ENCODE data around the gene MGAT1. TPM values are rescaled to one million over a fixed set of nuclear protein-coding genes. Genes with fewer than 3 reads are reported as not detected.
"Not testable (repeated sequence)": the region's sequence is repeated elsewhere in the genome, so short reads cannot be mapped to it uniquely, and the experiment has no call there.

Gene MGAT1
- polyA plus RNA-seq, 4 donors = 68.5 to 94.9 (median 78.4) TPM

DNA sequence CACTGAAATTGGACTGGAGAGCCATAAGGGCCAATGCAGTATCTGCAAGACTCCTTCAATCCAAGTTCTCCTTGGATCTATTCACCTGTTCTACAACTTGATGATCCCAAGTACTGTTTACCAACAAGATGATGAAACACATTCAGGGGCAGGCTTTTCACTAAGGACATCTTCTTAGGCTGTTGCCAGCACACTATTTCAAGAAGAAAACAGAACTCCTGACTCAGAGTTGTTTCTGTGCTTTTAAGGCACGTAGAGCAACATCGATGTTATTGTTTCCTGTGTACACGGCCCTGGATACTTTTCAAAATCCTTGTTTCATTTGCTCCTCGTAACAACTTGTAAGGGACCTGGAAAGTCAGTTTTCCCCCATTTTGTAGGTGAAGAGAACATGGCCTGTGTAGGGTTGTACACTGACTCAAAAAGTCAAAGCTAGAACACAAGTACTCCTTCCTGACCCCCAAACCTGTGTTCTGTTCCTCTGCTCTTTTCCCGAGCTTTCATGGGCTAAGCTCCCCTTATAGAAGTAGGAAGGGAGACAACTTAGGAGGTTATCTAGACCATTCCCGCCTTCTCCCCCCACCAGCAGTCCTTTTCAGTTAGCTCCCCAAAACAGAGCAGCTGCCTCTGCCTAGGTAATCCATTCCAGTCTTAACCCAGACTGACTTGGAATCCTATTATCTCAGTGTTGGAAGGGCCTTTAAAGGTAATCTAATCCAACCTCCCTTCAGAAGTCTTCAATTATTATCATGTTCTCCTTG is 5.2 kb upstream of the MGAT1 start:
- no peak for DNase-seq (ENCODE audit: low read depth in 4 of 4, low spot score in 3 of 4)

DNA sequence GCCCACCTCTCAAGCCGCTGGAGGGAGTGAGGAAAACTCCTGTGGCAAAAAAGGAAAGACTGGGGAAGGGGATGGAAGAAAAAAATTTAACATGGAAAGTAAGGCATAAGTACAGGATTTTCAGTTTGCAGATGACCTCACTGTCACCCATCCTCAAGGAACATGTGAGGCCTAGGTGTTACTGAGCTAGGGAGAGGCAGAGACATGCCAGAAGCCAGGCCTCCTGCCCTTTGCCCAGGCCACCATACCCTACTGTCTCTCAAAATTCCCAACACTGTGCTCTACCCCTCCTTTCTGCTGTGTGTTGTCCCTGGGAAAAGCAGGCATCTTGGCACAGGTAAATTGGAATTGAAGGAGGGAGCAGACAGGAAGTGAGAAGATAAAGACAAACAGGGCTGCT is 4.4 kb upstream of the MGAT1 start:
- DNase-seq (ENCODE audit: low read depth in 4 of 4, low spot score in 3 of 4) = no peak

DNA sequence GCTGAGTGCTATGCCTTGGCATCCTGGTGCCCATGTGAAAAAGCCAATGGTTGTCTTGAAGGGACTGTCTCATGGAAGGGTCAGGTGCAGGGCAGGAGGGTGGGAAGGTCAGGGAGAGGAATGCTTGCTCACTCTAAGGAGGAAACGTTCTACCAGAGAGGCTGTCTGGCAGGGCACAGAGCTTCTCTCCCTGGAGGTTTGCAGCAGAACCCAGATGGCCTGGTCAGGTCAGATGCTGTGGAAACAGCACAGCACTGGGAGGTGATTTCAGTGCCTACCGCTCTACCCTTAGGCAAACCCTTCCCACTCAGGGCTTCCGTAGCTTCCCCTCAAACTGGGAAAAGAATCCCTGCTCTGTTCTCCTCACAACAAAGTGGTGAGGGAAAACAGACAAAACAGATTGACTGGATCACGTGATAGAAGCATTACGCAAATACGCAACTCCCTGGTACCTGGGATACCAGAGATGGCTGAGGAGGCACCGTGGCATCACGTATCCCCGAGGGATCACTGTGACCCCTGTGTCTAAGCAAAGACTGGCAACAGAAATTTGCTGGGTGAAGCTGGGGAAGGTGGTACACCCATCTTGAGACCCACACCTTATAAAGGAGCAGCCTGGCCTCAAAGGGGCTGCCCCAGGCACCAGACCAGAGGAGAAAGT is 3.9 kb upstream of the MGAT1 start:
- DNase-seq (ENCODE audit: low read depth in 4 of 4, low spot score in 3 of 4) = no peak

DNA sequence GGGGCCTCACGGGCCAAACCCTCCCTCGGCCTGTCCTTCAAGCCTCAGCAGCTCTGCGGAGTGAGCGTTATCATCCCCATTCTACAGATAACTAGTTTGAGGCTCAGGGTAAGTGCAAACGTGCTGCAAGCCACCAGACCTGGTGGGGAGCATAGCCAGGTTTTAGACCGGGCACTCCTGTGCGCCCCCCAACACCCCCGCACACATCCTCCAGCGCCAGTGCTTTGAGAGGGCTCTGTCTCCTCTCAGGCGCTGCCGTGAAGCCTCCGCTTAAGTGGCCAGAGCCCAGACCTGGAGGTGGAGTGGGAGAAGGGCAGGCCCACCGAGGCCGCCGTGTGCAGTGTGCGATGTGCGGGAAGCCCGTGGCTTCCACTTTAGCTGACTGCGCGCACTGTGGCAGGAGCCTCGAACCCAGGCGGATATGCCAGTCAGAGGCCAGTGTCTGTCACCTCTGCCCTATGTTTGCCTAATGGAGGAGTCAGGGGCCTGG is 1.6 kb upstream of the MGAT1 start:
- no peak for DNase-seq (ENCODE audit: low read depth in 4 of 4, low spot score in 3 of 4)

DNA sequence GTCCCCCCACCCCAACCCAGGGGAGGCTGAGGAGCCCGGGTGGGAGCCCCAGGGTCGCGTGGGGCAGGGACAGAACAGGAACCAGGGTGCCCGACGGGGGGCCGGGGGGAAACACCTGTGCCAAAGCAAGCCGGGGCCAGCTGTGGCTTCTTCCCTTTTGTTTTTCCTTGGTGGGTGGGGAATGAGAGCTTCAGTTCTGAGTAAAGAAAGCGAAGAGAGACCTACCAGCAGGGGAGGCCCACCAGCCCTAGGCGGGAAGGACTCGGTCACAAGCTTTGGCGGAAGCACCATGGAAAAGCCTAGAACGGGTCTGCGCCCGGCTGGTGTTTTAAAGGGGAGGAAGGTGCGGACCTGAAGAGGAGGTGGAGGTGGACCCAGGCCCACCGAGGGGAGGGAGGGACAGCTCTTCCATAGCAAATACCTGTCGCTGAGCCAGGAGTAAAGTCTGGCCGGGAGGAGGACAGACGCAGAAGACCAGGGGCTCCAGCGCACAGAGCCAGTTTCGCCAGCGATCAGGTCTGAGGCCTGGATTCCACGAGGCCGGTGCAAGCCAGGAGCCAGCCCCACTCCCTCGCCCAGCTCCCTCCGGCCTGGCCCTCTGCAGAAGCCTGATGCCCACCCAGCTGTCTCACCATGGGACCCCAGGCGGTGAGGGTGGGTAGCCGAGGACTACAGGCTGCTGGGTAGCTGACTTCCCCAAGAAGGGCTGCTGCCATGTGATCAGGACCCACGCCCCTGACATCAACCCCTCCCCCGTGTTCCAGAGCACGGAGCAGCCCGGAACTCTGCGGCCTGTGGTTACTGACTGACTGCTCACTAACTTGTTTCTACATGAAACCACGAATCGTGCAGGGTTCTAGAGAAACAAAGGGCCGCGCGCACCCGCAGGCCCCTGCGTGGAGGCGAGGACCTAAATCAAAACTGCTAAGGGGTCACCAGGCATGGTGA is 849 bp upstream of the MGAT1 start:
- no peak for DNase-seq (ENCODE audit: low read depth in 4 of 4, low spot score in 3 of 4)

DNA sequence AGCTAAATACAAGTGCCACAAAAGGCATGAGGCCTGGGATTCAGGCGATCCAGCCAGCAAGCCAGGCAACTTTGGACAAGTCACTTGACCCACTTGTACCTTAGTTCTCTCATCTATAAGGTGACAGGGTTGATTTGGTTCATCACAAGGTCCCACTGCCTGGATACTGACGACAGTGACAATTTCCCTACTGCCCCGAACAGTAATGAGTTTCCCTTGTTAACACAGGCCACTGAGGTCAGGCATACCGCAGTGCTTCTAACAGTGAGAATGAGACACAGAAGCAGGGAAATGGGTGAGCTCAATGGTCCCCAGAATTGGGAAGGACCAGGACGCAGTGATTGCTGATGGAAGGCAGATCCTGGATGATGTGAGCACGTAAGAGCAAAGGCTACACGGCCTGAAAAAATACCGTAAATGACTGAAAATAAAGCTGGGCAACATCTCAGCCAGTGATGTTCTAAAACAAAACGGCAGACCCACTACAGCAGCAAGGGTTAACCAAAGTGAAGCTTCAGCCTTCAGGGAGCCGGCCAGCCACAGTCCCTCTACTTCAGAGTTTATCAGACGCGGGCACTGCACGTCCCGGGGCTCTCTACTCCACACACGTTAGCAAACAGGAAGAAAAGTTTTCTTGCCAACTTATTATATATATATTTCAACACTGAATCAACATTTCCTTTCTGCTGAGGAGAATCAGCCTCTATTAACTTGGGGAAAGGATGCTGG is 846 bp downstream of the MGAT1 start:
- no peak for DNase-seq (ENCODE audit: low read depth in 4 of 4, low spot score in 3 of 4)

DNA sequence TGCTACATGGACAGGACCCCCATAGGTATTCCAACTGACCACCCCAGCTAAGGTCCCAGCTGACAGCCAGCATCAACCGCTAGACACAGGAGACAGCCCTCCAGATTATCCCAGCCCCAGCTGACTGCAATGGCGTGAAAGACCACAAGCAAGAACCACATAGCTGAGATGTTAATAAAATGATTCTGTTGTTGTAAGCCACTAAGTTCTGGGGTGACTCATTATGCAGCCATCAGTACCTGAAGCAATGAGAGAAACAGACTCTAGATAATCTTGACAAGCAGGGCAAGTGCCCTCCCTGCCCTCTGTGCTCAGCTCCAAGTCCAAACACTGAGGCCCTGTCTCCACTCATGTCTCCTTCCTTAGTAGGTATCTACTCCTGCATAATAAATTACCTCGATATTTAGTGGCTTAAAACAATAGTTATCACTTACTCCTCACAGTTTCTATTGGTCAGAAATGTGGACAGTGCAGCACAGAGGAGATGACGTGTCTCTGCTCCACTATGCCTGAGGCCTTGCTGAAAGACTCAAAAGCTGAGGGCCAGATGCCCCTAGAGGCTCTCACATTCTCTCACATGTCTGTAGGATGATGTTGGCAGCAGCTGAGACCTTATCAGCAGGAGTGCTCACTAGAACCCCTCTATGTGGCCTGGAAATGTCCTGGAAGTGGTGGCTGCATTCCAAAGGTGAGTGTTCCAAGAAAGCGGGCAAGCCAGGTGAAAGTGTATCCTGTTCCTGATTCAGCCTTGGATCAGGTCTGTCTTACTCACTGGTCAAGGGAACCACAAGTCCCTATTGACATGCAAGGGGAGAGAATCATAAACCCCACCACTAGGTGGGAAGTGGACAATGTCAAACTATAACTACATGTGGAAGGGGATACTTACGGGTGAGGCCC is 2.5 kb downstream of the MGAT1 start:
- no peak for DNase-seq (ENCODE audit: low read depth in 4 of 4, low spot score in 3 of 4)

DNA sequence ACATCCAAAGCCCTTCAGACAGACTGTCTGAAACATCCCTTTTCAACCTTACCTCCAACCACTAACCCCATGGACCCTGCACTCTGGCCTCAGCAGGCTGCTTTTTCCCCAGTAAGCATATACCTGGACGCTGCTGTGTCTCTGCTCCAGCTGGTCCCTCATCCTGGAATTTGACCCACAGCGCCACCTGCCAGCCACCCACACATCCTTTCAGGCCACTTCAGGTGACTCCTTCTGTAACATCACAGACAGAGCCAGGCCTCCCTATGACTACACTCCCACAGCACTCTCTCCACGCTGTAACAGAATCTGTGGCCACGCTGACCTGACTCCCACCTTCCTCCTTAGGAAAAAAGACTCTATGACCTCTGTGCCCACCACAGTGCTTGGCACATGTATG is 3.4 kb downstream of the MGAT1 start:
- DNase-seq (ENCODE audit: low read depth in 4 of 4, low spot score in 3 of 4) = no peak

DNA sequence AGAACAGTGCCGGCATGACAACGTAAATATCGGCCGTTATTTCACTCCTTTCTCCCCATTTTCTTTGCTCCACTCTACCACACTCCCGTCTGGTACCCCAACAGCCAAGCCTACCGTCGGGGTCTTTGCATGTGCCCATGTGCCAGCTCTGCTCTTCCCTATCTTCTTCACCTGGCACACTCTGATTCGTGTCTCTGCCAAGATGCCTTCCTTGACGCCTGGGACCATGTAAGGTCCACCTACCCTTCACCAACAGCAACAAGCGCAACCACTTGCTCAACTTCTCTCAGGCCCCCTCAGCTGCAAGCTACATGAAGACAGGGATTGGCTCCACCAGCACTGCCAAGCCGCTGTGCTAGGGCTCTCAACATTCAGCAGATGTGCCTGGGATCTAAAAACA is 4.4 kb downstream of the MGAT1 start:
- no peak for DNase-seq (ENCODE audit: low read depth in 4 of 4, low spot score in 3 of 4)

DNA sequence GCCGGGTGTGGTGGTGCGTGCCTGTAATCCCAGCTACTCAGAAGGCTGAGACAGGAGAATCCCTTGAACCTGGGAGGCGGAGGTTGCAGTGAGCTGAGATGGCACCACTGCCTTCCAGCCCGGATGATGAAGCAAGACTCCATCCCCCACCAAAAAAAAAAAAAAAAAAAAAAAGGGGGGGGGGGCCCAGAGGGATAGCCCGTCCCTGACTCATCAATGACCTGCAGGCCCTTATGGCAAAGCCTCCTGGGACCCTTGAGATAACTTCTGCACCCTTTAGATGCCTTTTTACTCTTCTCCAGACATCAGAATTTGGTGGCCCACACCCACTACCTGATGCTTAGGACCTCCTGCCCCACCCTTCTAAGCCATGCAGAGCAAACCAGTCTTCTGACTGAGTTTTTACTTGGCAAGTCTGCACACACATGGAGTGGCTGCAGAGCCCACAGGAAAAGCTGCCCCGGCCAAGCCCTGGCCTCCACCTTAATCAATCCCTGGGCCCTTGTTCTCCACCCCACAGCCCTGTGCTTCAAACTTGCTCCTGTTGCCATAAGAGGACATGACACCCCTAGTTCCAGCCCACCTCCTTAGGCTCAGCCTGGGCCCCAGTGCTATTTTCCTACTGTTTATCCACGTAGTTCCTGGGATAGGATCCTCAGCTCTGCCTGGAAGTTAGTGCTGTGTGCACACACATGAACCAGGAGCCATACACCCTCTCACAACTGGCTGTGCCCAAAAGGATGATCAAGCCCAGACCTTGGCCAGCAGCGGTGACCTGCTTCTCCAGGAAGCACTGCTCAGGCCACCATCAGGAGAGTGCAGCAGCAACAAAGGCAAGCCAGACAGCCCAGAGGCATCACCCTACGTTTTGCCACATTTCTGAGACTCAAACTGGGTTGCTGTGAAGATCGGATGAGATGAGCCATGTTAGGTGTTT is 5.1 kb downstream of the MGAT1 start:
- DNase-seq (ENCODE audit: low read depth in 4 of 4, low spot score in 3 of 4) = no peak

DNA sequence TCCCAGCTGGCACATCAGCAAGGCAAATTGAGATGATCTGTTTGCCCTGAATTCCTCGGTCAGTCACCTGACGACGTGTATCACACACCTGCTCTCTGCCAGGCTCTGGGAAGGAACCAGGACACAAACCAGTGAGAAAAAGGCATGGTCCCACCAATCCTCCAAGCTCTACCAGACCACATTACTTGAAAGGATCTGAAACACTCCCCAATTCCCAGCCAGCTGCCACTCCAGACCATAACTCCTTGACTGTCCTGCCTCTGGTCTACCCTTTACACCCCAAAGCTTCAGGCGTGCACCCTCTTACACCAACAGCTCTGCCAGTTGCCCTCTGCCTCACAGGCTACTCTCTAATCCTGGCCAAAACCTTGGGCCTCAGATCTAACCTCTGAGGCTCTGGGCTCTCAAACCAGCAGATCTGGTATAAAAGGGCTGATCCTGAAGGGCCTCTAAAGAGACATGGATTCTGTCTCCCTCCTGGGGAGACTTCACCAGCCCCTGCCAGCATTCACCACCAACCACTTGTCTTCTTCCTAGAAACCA is 6.8 kb downstream of the MGAT1 start:
- DNase-seq (ENCODE audit: low read depth in 4 of 4, low spot score in 3 of 4) = no peak

DNA sequence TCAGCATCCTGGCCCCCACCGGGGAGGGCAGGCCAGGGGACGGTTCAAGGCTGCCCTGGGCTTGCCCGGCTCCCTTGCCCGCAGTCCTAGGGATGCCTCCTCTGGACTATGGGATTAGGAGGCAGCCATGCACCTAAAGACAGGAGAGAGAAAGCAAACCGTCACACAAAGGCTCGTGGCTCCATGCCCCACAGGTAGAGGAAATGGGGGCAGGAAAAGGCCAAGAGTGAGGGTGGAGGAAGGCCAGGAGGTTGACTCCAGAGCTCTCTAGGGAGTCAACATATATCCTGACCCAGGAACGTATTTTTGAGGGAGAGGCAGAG is 9.7 kb downstream of the MGAT1 start:
- no peak for DNase-seq (ENCODE audit: low read depth in 4 of 4, low spot score in 3 of 4)

DNA sequence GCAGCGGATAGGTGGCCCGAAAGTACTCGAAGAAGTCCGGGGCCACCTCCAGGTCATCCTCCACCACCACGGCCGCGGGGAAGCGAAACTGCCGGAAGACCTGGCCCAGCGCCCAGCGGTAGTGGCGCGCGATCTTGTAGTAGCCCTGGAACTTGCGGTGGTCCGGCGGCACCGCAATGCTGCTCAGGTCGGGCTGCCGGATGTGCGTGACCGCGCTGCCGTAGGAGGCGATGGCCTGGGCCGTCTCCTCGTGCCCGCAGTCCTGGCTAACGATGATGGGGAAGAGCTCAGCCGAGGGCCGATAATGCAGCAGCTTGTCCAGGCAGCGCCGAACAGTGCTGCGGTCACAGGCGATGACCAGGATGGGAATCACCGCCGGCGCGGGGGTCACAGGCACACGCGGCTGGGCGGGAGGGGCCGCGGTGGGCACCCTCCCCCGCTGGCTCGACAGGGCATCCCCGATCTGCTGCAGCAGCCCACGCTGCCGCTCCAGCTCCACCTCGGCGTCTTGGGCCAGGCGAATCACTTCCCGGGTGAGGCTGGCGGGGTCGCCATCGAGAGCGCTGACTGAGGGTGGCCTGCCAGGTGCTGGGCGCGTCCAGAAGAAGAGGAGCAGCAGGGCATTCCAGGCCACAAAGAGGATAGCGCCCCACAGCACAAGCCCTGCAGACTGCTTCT is 10.2 kb downstream of the MGAT1 start:
- DNase-seq (ENCODE audit: low read depth in 4 of 4, low spot score in 3 of 4) = no peak

DNA sequence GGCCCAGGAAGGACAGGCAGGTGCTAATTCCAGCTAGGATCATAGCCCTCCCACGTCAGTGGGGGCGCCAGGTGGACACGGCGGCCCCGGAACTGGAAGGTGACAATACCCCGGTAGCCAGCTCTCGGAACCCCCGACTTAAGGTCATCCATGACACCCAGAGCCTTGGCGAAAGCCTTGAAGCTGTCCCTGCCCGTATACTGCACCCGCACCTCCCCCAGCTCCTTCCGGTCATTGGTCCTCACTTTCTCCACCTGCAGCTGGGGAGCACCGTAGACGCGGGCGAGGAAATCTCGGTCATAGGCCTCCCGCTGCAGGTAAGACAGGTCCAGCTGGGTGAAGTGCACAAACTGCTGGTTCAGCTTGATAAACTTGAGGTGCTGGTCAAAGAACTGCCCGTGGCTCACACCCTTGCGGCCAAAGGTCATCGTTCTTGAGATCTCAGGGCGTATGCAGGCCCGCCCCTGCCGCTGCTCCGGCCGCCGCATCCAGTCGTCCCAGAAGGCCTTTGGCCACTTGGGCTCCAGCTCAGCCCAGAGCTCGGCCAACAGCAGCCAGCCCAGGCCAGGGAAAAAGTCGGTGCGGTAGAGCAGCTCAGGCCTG is 10.9 kb downstream of the MGAT1 start:
- no peak for DNase-seq (ENCODE audit: low read depth in 4 of 4, low spot score in 3 of 4)

DNA sequence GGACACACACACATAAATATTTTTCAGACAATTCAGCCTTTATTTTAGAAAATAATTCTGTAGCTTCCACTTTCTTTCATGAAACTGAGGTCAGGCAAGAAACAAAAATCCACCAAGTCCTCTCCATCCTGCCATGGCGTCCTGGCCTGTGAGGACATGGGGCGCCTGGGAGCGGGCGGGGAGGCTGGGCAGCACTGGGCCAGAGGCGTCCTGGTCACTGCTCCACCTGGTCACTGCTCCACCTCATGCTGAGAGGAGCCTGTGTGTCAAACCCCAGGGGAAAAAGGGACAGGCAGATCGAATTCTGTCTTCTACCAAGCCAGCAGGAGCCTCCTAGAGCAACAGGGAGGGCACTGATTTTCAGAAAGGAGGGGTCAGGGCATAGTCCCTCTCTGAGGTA is 12.1 kb downstream of the MGAT1 start:
- no peak for DNase-seq (ENCODE audit: low read depth in 4 of 4, low spot score in 3 of 4)

DNA sequence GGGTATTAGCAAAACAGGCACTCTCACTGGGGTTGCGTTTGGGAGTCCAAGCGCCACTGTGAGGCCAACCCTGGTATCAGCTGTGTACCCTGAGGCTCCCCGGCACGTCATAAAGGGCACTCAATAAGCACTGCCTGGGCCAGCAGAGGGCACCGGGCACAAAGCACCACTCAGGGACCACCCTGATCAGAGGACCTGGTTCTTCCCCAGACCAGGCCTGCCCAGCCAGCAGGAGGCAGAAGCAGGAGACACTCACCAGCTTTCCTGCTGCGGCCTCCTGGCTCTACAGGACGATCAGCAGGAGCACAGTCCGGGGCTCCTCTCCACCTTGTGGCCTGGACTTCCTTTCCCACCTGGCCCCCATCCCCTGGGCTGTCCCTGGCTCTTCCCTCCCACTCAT is 12.6 kb downstream of the MGAT1 start:
- no peak for DNase-seq (ENCODE audit: low read depth in 4 of 4, low spot score in 3 of 4)

DNA sequence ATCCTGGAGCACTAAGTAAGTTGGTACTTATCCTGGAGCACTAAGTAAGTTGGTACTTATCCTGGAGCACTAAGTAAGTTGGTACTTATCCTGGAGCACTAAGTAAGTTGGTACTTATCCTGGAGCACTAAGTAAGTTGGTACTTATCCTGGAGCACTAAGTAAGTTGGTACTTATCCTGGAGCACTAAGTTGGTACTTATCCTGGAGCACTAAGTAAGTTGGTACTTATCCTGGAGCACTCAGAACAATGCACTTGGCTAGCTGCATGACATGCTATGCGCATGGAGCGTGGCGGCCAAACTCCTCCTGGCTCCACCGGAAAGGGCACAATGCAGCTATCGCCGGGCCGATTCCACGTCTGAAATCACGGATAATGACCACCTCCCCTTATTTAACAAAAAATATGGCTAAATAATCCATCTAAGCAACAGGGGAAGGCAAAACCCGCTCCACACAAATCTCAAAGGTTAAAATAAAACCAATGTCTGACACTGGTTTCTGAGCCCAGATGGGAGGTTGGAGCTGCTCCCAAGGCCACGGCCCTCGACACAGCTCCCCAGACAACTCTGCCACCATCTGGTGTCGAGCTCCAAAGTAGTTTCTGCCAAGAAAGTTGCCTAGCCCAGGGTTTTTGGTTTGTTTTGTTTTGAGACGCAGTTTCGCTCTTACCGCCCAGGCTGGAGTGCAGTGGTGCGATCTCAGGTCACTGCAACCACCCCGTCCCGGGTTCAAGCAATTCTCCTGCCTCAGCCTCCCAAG is 13.8 kb downstream of the MGAT1 start:
- not testable (repeated sequence) for DNase-seq (ENCODE audit: low read depth in 4 of 4, low spot score in 3 of 4)

Measured in left renal pelvis (tissue), 4 donors.